ENCODE results near the gene DCLK2.

DNA sequence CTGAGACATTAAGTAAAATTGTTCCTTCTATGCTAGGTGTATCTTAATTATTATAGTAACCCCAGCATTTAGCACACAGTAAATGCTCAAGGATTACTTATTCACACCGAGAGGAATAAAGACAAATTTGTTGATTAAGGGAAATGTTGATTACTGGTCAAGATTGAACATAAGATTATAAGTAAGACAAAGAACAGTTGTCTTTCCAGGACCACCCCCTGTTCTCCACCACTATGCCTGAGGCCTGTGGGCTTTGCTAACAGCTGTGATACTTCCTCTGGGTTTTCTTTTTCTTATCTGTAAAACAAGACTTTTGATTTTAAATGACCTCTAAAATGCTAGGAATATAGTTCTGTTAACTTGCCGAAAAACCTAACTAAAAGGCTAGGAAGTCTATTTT, 128.0 kb downstream of the DCLK2 start:
- peak; percentile 71 for TF ChIP-seq GATA2 (IDR thresholded peaks at IDR 0.05; ENCODE audit: low read depth, low read length)
- peak; percentile 80 for TF ChIP-seq GATA3 (IDR thresholded peaks at IDR 0.05; ENCODE audit: low read depth, low read length)
